ENCODE measurements around the gene ASF1B.

The ASF1B gene

GRCh38 chr19:14081797-14082674, 54.4 kb downstream of the ASF1B start:
- no peak for DNase-seq (ENCODE audit: low read depth)
- H3K4me3 ChIP-seq (ENCODE audit: control insufficient read depth, low read depth, low read length), result peak overlapping the region; percentile 80
- TF ChIP-seq, protein P1, sequence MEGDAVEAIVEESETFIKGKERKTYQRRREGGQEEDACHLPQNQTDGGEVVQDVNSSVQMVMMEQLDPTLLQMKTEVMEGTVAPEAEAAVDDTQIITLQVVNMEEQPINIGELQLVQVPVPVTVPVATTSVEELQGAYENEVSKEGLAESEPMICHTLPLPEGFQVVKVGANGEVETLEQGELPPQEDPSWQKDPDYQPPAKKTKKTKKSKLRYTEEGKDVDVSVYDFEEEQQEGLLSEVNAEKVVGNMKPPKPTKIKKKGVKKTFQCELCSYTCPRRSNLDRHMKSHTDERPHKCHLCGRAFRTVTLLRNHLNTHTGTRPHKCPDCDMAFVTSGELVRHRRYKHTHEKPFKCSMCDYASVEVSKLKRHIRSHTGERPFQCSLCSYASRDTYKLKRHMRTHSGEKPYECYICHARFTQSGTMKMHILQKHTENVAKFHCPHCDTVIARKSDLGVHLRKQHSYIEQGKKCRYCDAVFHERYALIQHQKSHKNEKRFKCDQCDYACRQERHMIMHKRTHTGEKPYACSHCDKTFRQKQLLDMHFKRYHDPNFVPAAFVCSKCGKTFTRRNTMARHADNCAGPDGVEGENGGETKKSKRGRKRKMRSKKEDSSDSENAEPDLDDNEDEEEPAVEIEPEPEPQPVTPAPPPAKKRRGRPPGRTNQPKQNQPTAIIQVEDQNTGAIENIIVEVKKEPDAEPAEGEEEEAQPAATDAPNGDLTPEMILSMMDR (IDR thresholded peaks at IDR 0.05; ENCODE audit: control insufficient read depth, insufficient read depth, low read depth, low read length, missing control alignments), result no peak

GRCh38 chr19:14080887-14081796, 55.2 kb downstream of the ASF1B start:
- DNase-seq (ENCODE audit: low read depth), result peak; percentile 98
- TF ChIP-seq, protein P1 (IDR thresholded peaks at IDR 0.05; ENCODE audit: control insufficient read depth, insufficient read depth, low read depth, low read length, missing control alignments), result no peak
- H3K4me3 ChIP-seq (ENCODE audit: control insufficient read depth, low read depth, low read length), result peak overlapping the region; percentile 80

- H3K4me3 ChIP-seq (ENCODE audit: control insufficient read depth, low read depth, low read length), result no peak overlapping the region
- no peak for DNase-seq (ENCODE audit: low read depth)
- TF ChIP-seq, protein P1 (IDR thresholded peaks at IDR 0.05; ENCODE audit: control insufficient read depth, insufficient read depth, low read depth, low read length, missing control alignments), result no peak
These were observed 58.0 kb downstream of the ASF1B start for GRCh38 chr19:14078411-14078810.

GRCh38 chr19:14073925-14074838, 62.2 kb downstream of the ASF1B start:
- no peak for DNase-seq (ENCODE audit: low read depth)
- TF ChIP-seq, protein P1 (IDR thresholded peaks at IDR 0.05; ENCODE audit: control insufficient read depth, insufficient read depth, low read depth, low read length, missing control alignments), result no peak
- H3K4me3 ChIP-seq (ENCODE audit: control insufficient read depth, low read depth, low read length), result peak overlapping the region; percentile 74

GRCh38 chr19:14073261-14073924, 63.0 kb downstream of the ASF1B start:
- DNase-seq (ENCODE audit: low read depth), result peak; percentile 31
- TF ChIP-seq, protein P1 (IDR thresholded peaks at IDR 0.05; ENCODE audit: control insufficient read depth, insufficient read depth, low read depth, low read length, missing control alignments), result peak; percentile 30

More at GRCh38 chr19:14073261-14073924, 63.0 kb downstream of the ASF1B start:
- H3K4me3 ChIP-seq (ENCODE audit: control insufficient read depth, low read depth, low read length), result peak overlapping the region; percentile 74

Data from AG09309 (cell line).